ENCODE data around the gene ARHGAP33.

ARHGAP33 gene

GRCh38 chr19:35774274-35775045, 904 bp upstream of the ARHGAP33 start:
- Histone ChIP-seq H3K9ac (ENCODE audit: low read depth, low read length) (peak overlapping the region; percentile 56; the same call in 1 of the 2 replicates), H3K36me3 (ENCODE audit: insufficient read depth, low read length) (no peaks in the 10 kb centered on the region), H3K9me3 (ENCODE audit: control insufficient read depth, insufficient read depth, low read length) (no peaks in the 10 kb centered on the region)

GRCh38 chr19:35775046-35775297, 392 bp upstream of the ARHGAP33 start:
- Histone ChIP-seq H3K36me3 (ENCODE audit: insufficient read depth, low read length) (no peaks in the 10 kb centered on the region), H3K9me3 (ENCODE audit: control insufficient read depth, insufficient read depth, low read length) (no peaks in the 10 kb centered on the region), H3K9ac (ENCODE audit: low read depth, low read length) (peak overlapping the region; percentile 56; the same call in 1 of the 2 replicates), H3K4me1 (ENCODE audit: insufficient read depth, low read length) (peaks cover 13% of the 10 kb centered on the region)

More at GRCh38 chr19:35774274-35775045, 904 bp upstream of the ARHGAP33 start:
- peaks cover 13% of the 10 kb centered on the region for H3K4me1 ChIP-seq (ENCODE audit: insufficient read depth, low read length)

GRCh38 chr19:35776102-35776788, 881 bp downstream of the ARHGAP33 start:
- Histone ChIP-seq H3K4me1 (ENCODE audit: insufficient read depth, low read length) (peaks cover 14% of the 10 kb centered on the region), H3K36me3 (ENCODE audit: insufficient read depth, low read length) (no peaks in the 10 kb centered on the region), H3K9ac (ENCODE audit: low read depth, low read length) (no peak overlapping the region)

GRCh38 chr19:35777086-35777841, 1.9 kb downstream of the ARHGAP33 start:
- Histone ChIP-seq H3K9me3 (ENCODE audit: control insufficient read depth, insufficient read depth, low read length) (no peaks in the 10 kb centered on the region), H3K36me3 (ENCODE audit: insufficient read depth, low read length) (no peaks in the 10 kb centered on the region), H3K4me1 (ENCODE audit: insufficient read depth, low read length) (peaks cover 21% of the 10 kb centered on the region), H3K9ac (ENCODE audit: low read depth, low read length) (no peak overlapping the region)

More at GRCh38 chr19:35776102-35776788, 881 bp downstream of the ARHGAP33 start:
- no peaks in the 10 kb centered on the region for H3K9me3 ChIP-seq (ENCODE audit: control insufficient read depth, insufficient read depth, low read length)

- Histone ChIP-seq H3K36me3 (ENCODE audit: insufficient read depth, low read length) (no peaks in the 10 kb centered on the region), H3K4me1 (ENCODE audit: insufficient read depth, low read length) (peaks cover 21% of the 10 kb centered on the region), H3K9me3 (ENCODE audit: control insufficient read depth, insufficient read depth, low read length) (no peaks in the 10 kb centered on the region), H3K9ac (ENCODE audit: low read depth, low read length) (no peak overlapping the region)
Measured at GRCh38 chr19:35777961-35778360, 2.6 kb downstream of the ARHGAP33 start.

- Histone ChIP-seq H3K9me3 (ENCODE audit: control insufficient read depth, insufficient read depth, low read length) (no peaks in the 10 kb centered on the region), H3K9ac (ENCODE audit: low read depth, low read length) (no peak overlapping the region), H3K36me3 (ENCODE audit: insufficient read depth, low read length) (no peaks in the 10 kb centered on the region), H3K4me1 (ENCODE audit: insufficient read depth, low read length) (peaks cover 26% of the 10 kb centered on the region)
Measured at GRCh38 chr19:35779033-35779432, 3.7 kb downstream of the ARHGAP33 start.

- no peaks in the 10 kb centered on the region for H3K9me3 ChIP-seq (ENCODE audit: control insufficient read depth, insufficient read depth, low read length)
- peaks cover 26% of the 10 kb centered on the region for H3K4me1 ChIP-seq (ENCODE audit: insufficient read depth, low read length)
- H3K36me3 ChIP-seq (ENCODE audit: insufficient read depth, low read length): no peaks in the 10 kb centered on the region
- no peak overlapping the region for H3K9ac ChIP-seq (ENCODE audit: low read depth, low read length)
Measured at GRCh38 chr19:35780058-35780457, 4.7 kb downstream of the ARHGAP33 start.

GRCh38 chr19:35780717-35781116, 5.4 kb downstream of the ARHGAP33 start:
- no peak overlapping the region for H3K9ac ChIP-seq (ENCODE audit: low read depth, low read length)
- no peaks in the 10 kb centered on the region for H3K36me3 ChIP-seq (ENCODE audit: insufficient read depth, low read length)
- H3K4me1 ChIP-seq (ENCODE audit: insufficient read depth, low read length): peaks cover 26% of the 10 kb centered on the region
- no peaks in the 10 kb centered on the region for H3K9me3 ChIP-seq (ENCODE audit: control insufficient read depth, insufficient read depth, low read length)

- H3K4me1 ChIP-seq (ENCODE audit: insufficient read depth, low read length): peaks cover 21% of the 10 kb centered on the region
- H3K9me3 ChIP-seq (ENCODE audit: control insufficient read depth, insufficient read depth, low read length): no peaks in the 10 kb centered on the region
- H3K36me3 ChIP-seq (ENCODE audit: insufficient read depth, low read length): no peaks in the 10 kb centered on the region
- no peak overlapping the region for H3K9ac ChIP-seq (ENCODE audit: low read depth, low read length)
Measured at GRCh38 chr19:35781650-35782049, 6.3 kb downstream of the ARHGAP33 start.

- Histone ChIP-seq H3K9me3 (ENCODE audit: control insufficient read depth, insufficient read depth, low read length) (no peaks in the 10 kb centered on the region), H3K9ac (ENCODE audit: low read depth, low read length) (no peak overlapping the region), H3K36me3 (ENCODE audit: insufficient read depth, low read length) (no peaks in the 10 kb centered on the region), H3K4me1 (ENCODE audit: insufficient read depth, low read length) (peaks cover 14% of the 10 kb centered on the region; the same call in 1 of the 2 replicates)
Measured at GRCh38 chr19:35782589-35782988, 7.2 kb downstream of the ARHGAP33 start.

GRCh38 chr19:35783469-35784434, 8.4 kb downstream of the ARHGAP33 start:
- Histone ChIP-seq H3K4me1 (ENCODE audit: insufficient read depth, low read length) (0 out of 2 replicates have a peak, but pooled peaks cover 12% of the 10 kb centered on the region), H3K9me3 (ENCODE audit: control insufficient read depth, insufficient read depth, low read length) (no peaks in the 10 kb centered on the region), H3K36me3 (ENCODE audit: insufficient read depth, low read length) (no peaks in the 10 kb centered on the region), H3K9ac (ENCODE audit: low read depth, low read length) (peak overlapping the region; percentile 66; the same call in 1 of the 2 replicates)

- Histone ChIP-seq H3K9me3 (ENCODE audit: control insufficient read depth, insufficient read depth, low read length) (no peaks in the 10 kb centered on the region), H3K4me1 (ENCODE audit: insufficient read depth, low read length) (0 out of 2 replicates have a peak, but pooled peaks cover 12% of the 10 kb centered on the region), H3K36me3 (ENCODE audit: insufficient read depth, low read length) (no peaks in the 10 kb centered on the region), H3K9ac (ENCODE audit: low read depth, low read length) (peak overlapping the region; percentile 66)
Measured at GRCh38 chr19:35784503-35785338, 9.4 kb downstream of the ARHGAP33 start.

GRCh38 chr19:35785339-35785627, 9.9 kb downstream of the ARHGAP33 start:
- no peaks in the 10 kb centered on the region for H3K36me3 ChIP-seq (ENCODE audit: insufficient read depth, low read length)
- H3K9me3 ChIP-seq (ENCODE audit: control insufficient read depth, insufficient read depth, low read length): no peaks in the 10 kb centered on the region
- H3K4me1 ChIP-seq (ENCODE audit: insufficient read depth, low read length): 0 out of 2 replicates have a peak, but pooled peaks cover 12% of the 10 kb centered on the region
- H3K9ac ChIP-seq (ENCODE audit: low read depth, low read length): peak overlapping the region; percentile 66
